Measurements from ENCODE around the gene TSSC4.

The TSSC4 gene

GRCh38 chr11:2387266-2387987 lies 13.1 kb upstream of the TSSC4 start:
- DNase-seq: no peak

- DNase-seq: no peak
Observed at GRCh38 chr11:2388431-2389376, 11.8 kb upstream of the TSSC4 start.

GRCh38 chr11:2389377-2390026 lies 11.0 kb upstream of the TSSC4 start:
- no peak for DNase-seq

GRCh38 chr11:2390091-2390724 lies 10.3 kb upstream of the TSSC4 start:
- no peak for DNase-seq

- DNase-seq: no peak
Observed at GRCh38 chr11:2390725-2391151, 9.8 kb upstream of the TSSC4 start.

- no peak for DNase-seq
Observed at GRCh38 chr11:2391181-2391975, 9.2 kb upstream of the TSSC4 start.

- DNase-seq: no peak
Observed at GRCh38 chr11:2392241-2392959, 8.2 kb upstream of the TSSC4 start.

- DNase-seq: no peak
Observed at GRCh38 chr11:2393111-2393868, 7.3 kb upstream of the TSSC4 start.

- DNase-seq: no peak
Observed at GRCh38 chr11:2393941-2394817, 6.4 kb upstream of the TSSC4 start.

- no peak for DNase-seq
Observed at GRCh38 chr11:2394818-2395105, 5.8 kb upstream of the TSSC4 start.

GRCh38 chr11:2395211-2395730 lies 5.3 kb upstream of the TSSC4 start:
- DNase-seq: no peak

- DNase-seq: no peak
Observed at GRCh38 chr11:2395856-2396255, 4.7 kb upstream of the TSSC4 start.

- DNase-seq: no peak
Observed at GRCh38 chr11:2396471-2396870, 4.1 kb upstream of the TSSC4 start.

GRCh38 chr11:2397005-2397404 lies 3.5 kb upstream of the TSSC4 start:
- DNase-seq: no peak

- DNase-seq: no peak
Observed at GRCh38 chr11:2398664-2399355, 1.7 kb upstream of the TSSC4 start.

GRCh38 chr11:2399488-2400068 lies 972 bp upstream of the TSSC4 start:
- DNase-seq: no peak

- no peak for DNase-seq
Observed at GRCh38 chr11:2400762-2401435, 349 bp downstream of the TSSC4 start.

- DNase-seq: no peak
Observed at GRCh38 chr11:2401436-2401984, 960 bp downstream of the TSSC4 start.
